Measurements from ENCODE around the gene PLXNB3.

DNA sequence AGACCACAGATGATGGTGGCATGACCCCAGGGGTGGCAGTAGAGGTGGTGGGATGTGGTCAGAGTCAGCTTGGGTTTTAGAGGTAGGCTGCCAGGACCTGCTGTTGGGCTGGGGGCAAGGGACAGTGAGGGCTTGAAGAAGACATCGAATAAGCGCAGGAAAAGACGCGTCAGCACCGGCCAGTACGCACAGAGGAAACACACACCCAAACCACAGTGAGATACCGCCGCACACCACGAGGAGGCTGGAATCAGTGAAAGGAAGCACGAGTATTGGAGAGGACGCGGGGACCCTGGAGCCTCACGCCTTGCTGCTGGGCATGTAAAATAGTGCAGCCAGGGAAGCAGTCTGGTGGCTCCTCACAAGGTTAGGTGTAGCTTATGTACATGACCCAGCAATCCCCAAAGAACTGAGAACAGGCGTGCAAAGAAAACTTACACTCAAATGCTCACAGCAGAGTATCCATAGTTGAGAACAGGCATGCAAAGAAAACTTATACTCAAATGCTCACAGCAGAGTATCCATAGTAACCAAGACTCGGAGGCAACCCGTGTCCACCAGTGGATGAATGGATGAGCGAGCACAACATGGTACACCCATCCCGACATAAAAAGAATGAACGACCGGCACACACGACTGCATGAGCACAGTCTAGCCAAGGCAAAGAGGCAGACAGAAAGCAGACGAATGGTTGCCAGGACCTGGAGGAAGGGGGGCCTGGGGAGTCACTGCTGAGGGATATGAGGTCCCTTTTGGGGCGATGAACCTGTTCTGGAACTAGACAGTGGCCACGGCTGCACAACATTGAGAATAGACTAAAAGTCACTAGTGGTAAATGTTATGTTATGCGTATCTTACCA lies 53.0 kb downstream of the PLXNB3 start:
- TF ChIP-seq, protein P1, sequence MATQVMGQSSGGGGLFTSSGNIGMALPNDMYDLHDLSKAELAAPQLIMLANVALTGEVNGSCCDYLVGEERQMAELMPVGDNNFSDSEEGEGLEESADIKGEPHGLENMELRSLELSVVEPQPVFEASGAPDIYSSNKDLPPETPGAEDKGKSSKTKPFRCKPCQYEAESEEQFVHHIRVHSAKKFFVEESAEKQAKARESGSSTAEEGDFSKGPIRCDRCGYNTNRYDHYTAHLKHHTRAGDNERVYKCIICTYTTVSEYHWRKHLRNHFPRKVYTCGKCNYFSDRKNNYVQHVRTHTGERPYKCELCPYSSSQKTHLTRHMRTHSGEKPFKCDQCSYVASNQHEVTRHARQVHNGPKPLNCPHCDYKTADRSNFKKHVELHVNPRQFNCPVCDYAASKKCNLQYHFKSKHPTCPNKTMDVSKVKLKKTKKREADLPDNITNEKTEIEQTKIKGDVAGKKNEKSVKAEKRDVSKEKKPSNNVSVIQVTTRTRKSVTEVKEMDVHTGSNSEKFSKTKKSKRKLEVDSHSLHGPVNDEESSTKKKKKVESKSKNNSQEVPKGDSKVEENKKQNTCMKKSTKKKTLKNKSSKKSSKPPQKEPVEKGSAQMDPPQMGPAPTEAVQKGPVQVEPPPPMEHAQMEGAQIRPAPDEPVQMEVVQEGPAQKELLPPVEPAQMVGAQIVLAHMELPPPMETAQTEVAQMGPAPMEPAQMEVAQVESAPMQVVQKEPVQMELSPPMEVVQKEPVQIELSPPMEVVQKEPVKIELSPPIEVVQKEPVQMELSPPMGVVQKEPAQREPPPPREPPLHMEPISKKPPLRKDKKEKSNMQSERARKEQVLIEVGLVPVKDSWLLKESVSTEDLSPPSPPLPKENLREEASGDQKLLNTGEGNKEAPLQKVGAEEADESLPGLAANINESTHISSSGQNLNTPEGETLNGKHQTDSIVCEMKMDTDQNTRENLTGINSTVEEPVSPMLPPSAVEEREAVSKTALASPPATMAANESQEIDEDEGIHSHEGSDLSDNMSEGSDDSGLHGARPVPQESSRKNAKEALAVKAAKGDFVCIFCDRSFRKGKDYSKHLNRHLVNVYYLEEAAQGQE (IDR thresholded peaks at IDR 0.05; ENCODE audit: insufficient read depth in 1 of 2, low read depth in 2 of 2, low read length in 2 of 2) = no peak
- TF ChIP-seq POLR2AphosphoS5 (IDR thresholded peaks at IDR 0.05; ENCODE audit: low read depth, low read length) = no peak
- TF ChIP-seq TAF1 (IDR thresholded peaks at IDR 0.05; ENCODE audit: borderline replicate concordance, insufficient read depth, low read length) = no peak

All from PFSK-1 (cell line).